Smooth muscle cell (in vitro differentiated cells): ENCODE measurements around the gene DHRS11. TPM values are rescaled to one million over a fixed set of nuclear protein-coding genes. Genes with fewer than 3 reads are reported as not detected.

Source experiments
- DNase-seq: peaks from one replicate; lab custom pipeline; 2025; ENCODE audit not compliant: unreplicated experiment; lab: John Stamatoyannopoulos, UW
- H2AFZ ChIP-seq: fragments of 200-600 bp; sonication (generic); 2 replicates; pipeline ENCODE4 v1.6.0; 2016; ENCODE audit warnings: antibody characterized with exemption, low read depth, mild to moderate bottlenecking
- H3F3A ChIP-seq: fragments of 200-600 bp; sonication (generic); 2 replicates; pipeline ENCODE4 v1.6.0; 2017; ENCODE audit warnings: antibody characterized with exemption, low read depth
- H3K27ac ChIP-seq: fragments of 200-600 bp; sonication (generic); 2 replicates; pipeline ENCODE4 v1.5.1; 2016; ENCODE audit warnings: low read depth, mild to moderate bottlenecking
- H3K27me3 ChIP-seq: fragments of 200-600 bp; sonication (generic); 2 replicates; pipeline ENCODE4 v1.6.1; 2016; ENCODE audit warnings: low read depth, mild to moderate bottlenecking
- H3K36me3 ChIP-seq: fragments of 200-600 bp; sonication (generic); 2 replicates; pipeline ENCODE4 v1.5.1; 2016; ENCODE audit warnings: low read depth
- H3K4me1 ChIP-seq: fragments of 200-600 bp; sonication (generic); 2 replicates; pipeline ENCODE4 v1.5.1; 2016; ENCODE audit warnings: low read depth
- H3K4me2 ChIP-seq: fragments of 200-600 bp; sonication (generic); 2 replicates; pipeline ENCODE4 v1.6.0; 2016; ENCODE audit warnings: mild to moderate bottlenecking
- H3K4me3 ChIP-seq: fragments of 200-600 bp; sonication (generic); 2 replicates; pipeline ENCODE4 v1.5.1; 2016; ENCODE audit warnings: mild to moderate bottlenecking
- H3K79me2 ChIP-seq: fragments of 200-600 bp; sonication (generic); 2 replicates; pipeline ENCODE4 v1.6.0; 2016; ENCODE audit warnings: low read depth, mild to moderate bottlenecking
- H3K9ac ChIP-seq: fragments of 200-600 bp; sonication (generic); 2 replicates; pipeline ENCODE4 v1.6.0; 2016; ENCODE audit warnings: low read depth
- H3K9me3 ChIP-seq: fragments of 200-600 bp; sonication (generic); replicated peaks from 2 replicates; pipeline ENCODE4 v1.5.1; 2016; ENCODE audit warnings: low read depth
- H4K20me1 ChIP-seq: fragments of 200-600 bp; sonication (generic); 2 replicates; pipeline ENCODE4 v1.6.0; 2016; ENCODE audit warnings: low read depth
- WGBS: methylation state at CpG from one replicate; pipeline ENCODE4 v1.1.7; 2016; ENCODE audit warnings: low lambda C conversion rate; 5-methylcytosine and 5-hydroxymethylcytosine counted together
- polyA plus RNA-seq: library from polyadenylated mRNA; unstranded; fragments of >200 nt; fragmentation: Nextera tagmentation; extraction: Ambion mirVana; gene quantifications from 2 replicates; pipeline ENCODE4 v1.2.1, GENCODE V29; 2016
- total RNA-seq: library from RNA; depleted of rRNA; stranded (reverse); fragments of >200 nt; gene quantifications from 2 replicates; pipeline ENCODE4 v1.2.3, GENCODE V29; 2014
- TF ChIP-seq, protein P1 (sequence below): fragments of 200-600 bp; sonication (generic); IDR thresholded peaks from 2 replicates; pipeline ENCODE4 v1.5.1; 2017; ENCODE audit warnings: borderline replicate concordance, mild to moderate bottlenecking, antibody characterized with exemption; ENCODE audit not compliant: insufficient read depth, poor library complexity, severe bottlenecking

Gene DHRS11
- total and polyA plus RNA-seq, 2 experiments from 2014 or later, result 3.1 to 9.4 TPM

DNA sequence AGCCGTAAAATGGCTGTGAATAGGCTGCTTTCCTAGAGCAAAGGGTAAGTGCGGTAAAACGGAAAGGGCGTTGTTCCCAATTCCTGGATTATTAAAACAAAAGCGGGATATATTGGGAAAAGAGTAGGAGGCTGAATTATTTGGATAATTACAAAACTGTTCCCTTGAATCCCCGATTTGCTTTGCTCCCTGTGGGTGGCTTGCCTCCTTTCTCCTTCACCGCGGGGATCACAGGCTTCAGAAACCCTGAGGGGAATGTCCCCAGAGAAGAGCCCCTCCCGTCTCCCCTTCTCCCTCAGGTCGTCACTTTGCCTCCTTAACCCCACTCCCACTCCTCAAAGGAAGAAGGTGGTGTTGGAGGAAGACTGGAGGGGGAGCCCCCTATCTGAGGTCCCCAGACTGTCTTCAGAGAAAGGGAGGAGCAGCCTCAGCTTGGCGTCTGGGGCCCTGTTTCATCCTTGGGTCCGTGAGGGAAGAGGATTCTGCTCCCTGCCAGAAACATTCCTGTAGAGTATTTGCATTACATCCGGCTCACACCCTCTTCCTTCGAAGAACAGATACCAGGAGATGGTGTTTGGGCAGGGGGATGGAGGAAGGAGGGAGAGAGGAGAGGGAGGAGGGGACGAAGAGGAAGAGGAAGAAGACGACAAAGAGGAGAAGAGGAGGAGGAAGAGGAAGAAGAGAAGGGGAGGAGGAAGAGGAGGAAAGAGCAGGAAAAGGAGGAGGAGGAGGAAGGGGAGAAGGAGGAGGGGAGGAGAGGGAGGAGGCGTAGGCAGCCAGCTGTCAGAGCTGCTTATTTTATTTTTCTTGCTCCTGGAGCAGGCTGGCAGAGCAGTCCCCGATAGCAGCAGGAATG is 41.5 kb downstream of the DHRS11 start:
- H3K27me3 ChIP-seq, result peaks cover 67% of the 10 kb centered on the region
- H3K9me3 ChIP-seq, result no peaks in the 10 kb centered on the region
- no peak overlapping the region for H3K4me3 ChIP-seq
- no peak overlapping the region for H2AFZ ChIP-seq
- no peaks in the 10 kb centered on the region for H4K20me1 ChIP-seq
- TF ChIP-seq, protein P1, sequence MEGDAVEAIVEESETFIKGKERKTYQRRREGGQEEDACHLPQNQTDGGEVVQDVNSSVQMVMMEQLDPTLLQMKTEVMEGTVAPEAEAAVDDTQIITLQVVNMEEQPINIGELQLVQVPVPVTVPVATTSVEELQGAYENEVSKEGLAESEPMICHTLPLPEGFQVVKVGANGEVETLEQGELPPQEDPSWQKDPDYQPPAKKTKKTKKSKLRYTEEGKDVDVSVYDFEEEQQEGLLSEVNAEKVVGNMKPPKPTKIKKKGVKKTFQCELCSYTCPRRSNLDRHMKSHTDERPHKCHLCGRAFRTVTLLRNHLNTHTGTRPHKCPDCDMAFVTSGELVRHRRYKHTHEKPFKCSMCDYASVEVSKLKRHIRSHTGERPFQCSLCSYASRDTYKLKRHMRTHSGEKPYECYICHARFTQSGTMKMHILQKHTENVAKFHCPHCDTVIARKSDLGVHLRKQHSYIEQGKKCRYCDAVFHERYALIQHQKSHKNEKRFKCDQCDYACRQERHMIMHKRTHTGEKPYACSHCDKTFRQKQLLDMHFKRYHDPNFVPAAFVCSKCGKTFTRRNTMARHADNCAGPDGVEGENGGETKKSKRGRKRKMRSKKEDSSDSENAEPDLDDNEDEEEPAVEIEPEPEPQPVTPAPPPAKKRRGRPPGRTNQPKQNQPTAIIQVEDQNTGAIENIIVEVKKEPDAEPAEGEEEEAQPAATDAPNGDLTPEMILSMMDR, result no peak
- DNase-seq, result no peak
- peaks cover 15% of the 10 kb centered on the region for H3K4me1 ChIP-seq
- WGBS, result 22% methylated on average over 18 of the region's 18 CpGs
- H3F3A ChIP-seq, result no peaks in the 10 kb centered on the region
- H3K9ac ChIP-seq, result no peak overlapping the region
- H3K79me2 ChIP-seq, result no peaks in the 10 kb centered on the region
- no peak overlapping the region for H3K27ac ChIP-seq
- peak overlapping the region; percentile 59 for H3K4me2 ChIP-seq
- H3K36me3 ChIP-seq, result no peaks in the 10 kb centered on the region

DNA sequence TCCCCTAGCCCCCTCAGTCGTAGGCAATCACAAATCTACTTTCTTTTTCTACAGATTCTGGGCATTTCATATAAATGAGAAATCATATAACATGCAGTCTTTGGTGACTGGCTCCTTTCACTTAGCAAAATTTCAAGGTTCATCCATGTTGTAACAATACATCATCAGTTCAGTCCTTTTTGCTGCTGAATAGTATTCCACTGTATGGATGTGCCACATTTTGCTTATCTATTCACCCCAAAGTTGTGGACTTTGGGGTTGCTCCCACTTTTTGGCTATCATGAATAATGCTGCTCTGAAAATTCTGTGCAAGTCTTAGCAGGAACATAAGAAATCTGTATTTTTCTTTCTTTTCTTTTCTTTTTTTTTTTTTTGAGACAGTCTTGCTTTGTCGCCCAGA is 48.7 kb downstream of the DHRS11 start:
- no peak overlapping the region for H2AFZ ChIP-seq
- no peak overlapping the region for H3K27ac ChIP-seq
- peaks cover 99% of the 10 kb centered on the region for H3K27me3 ChIP-seq
- H3K4me1 ChIP-seq, result peaks cover 16% of the 10 kb centered on the region
- TF ChIP-seq, protein P1, result no peak
- no peak overlapping the region for H3K9ac ChIP-seq
- H3K4me2 ChIP-seq, result no peak overlapping the region
- WGBS, result 88% methylated on average over 2 of the region's 2 CpGs
- no peaks in the 10 kb centered on the region for H3K79me2 ChIP-seq
- H3K9me3 ChIP-seq, result no peaks in the 10 kb centered on the region
- H3K36me3 ChIP-seq, result no peaks in the 10 kb centered on the region
- no peaks in the 10 kb centered on the region for H3F3A ChIP-seq
- H3K4me3 ChIP-seq, result no peak overlapping the region
- DNase-seq, result no peak
- no peaks in the 10 kb centered on the region for H4K20me1 ChIP-seq

DNA sequence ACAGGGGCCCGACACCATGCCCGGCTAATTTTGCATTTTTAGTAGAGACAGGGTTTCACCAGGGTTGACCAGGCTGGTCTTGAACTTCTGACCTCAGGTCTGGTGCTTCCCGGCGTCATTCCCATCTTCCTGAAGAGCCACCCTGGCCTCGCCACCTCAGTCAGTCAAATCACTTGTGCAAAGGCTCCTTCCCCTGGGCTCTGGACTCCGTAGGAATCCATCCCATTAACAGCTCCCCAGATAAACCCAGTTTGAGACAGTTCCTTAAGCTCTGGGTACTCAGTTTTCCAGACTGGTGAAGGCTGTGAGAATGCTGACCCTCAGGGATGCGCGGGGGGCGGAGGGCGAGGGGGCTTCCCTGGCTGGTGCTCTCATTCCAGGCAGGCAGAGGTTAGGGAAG is 49.2 kb downstream of the DHRS11 start:
- Histone ChIP-seq H3K27ac (no peak overlapping the region), H3K9me3 (no peaks in the 10 kb centered on the region), H3K9ac (no peak overlapping the region), H3K79me2 (no peaks in the 10 kb centered on the region), H2AFZ (no peak overlapping the region), H3K4me1 (peaks cover 16% of the 10 kb centered on the region), H4K20me1 (no peaks in the 10 kb centered on the region), H3K27me3 (peaks cover 99% of the 10 kb centered on the region), H3K4me3 (no peak overlapping the region), H3F3A (no peaks in the 10 kb centered on the region), H3K36me3 (no peaks in the 10 kb centered on the region), H3K4me2 (no peak overlapping the region)
- TF ChIP-seq, protein P1, result no peak
- WGBS, result 52% methylated on average over 10 of the region's 10 CpGs
- DNase-seq, result no peak
